ENCODE data around the gene LIMA1. TPM values are rescaled to one million over a fixed set of nuclear protein-coding genes. Genes with fewer than 3 reads are reported as not detected.

The LIMA1 gene
- total RNA-seq, 4 donors from 2014 or later = 47.2 to 62.1 (median 54.5) TPM

- TF ChIP-seq POLR2A (IDR thresholded peaks at IDR 0.05) = no peak
- no peak for TF ChIP-seq CTCF (IDR thresholded peaks at IDR 0.05)
- no peak for DNase-seq (ENCODE audit: low spot score in 2 of 2)
- H3K4me3 ChIP-seq (ENCODE audit: low read depth, poor library complexity, severe bottlenecking) = no peak overlapping the region
- 76 to 81% methylated on average over 7 of the region's 7 CpGs for WGBS, 2 donors
- intact Hi-C loops (cut with DNase I; ENCODE audit: low total_unique reads) = no loop called here
Observed at GRCh38 chr12:50240096-50240791, 43.1 kb downstream of the LIMA1 start.

GRCh38 chr12:50239355-50239891 lies 43.9 kb downstream of the LIMA1 start:
- no peak for DNase-seq (ENCODE audit: low spot score in 2 of 2)
- no peak overlapping the region for H3K4me3 ChIP-seq (ENCODE audit: low read depth, poor library complexity, severe bottlenecking)
- intact Hi-C loops (cut with DNase I; ENCODE audit: low total_unique reads) = no loop called here
- WGBS, 2 donors = 90 to 93% methylated on average over 10 of the region's 10 CpGs
- TF ChIP-seq CTCF (IDR thresholded peaks at IDR 0.05) (no peak), POLR2A (IDR thresholded peaks at IDR 0.05) (no peak)

GRCh38 chr12:50234347-50234746 lies 49.0 kb downstream of the LIMA1 start:
- H3K4me3 ChIP-seq (ENCODE audit: low read depth, poor library complexity, severe bottlenecking) = no peak overlapping the region
- TF ChIP-seq CTCF (IDR thresholded peaks at IDR 0.05) (no peak), POLR2A (IDR thresholded peaks at IDR 0.05) (no peak)
- 44 to 57% methylated on average over 3 of the region's 3 CpGs for WGBS, 2 donors
- no peak for DNase-seq (ENCODE audit: low spot score in 2 of 2)
- intact Hi-C loops (cut with DNase I; ENCODE audit: low total_unique reads) = no loop called here

GRCh38 chr12:50232771-50233209 lies 50.5 kb downstream of the LIMA1 start:
- 57 to 69% methylated on average over 9 of the region's 9 CpGs for WGBS, 2 donors
- H3K4me3 ChIP-seq (ENCODE audit: low read depth, poor library complexity, severe bottlenecking) = no peak overlapping the region
- intact Hi-C loops (cut with DNase I; ENCODE audit: low total_unique reads) = no loop called here
- TF ChIP-seq CTCF (IDR thresholded peaks at IDR 0.05) (no peak), POLR2A (IDR thresholded peaks at IDR 0.05) (no peak)
- DNase-seq (ENCODE audit: low spot score in 2 of 2) = no peak

GRCh38 chr12:50232206-50232605 lies 51.1 kb downstream of the LIMA1 start:
- H3K4me3 ChIP-seq (ENCODE audit: low read depth, poor library complexity, severe bottlenecking) = no peak overlapping the region
- no peak for TF ChIP-seq POLR2A (IDR thresholded peaks at IDR 0.05)
- no peak for TF ChIP-seq CTCF (IDR thresholded peaks at IDR 0.05)
- DNase-seq (ENCODE audit: low spot score in 2 of 2) = no peak
- intact Hi-C loops (cut with DNase I; ENCODE audit: low total_unique reads) = no loop called here
- WGBS, 2 donors = 86% methylated on average over 4 of the region's 4 CpGs

GRCh38 chr12:50231346-50231745 lies 52.0 kb downstream of the LIMA1 start:
- intact Hi-C loops (cut with DNase I; ENCODE audit: low total_unique reads) = no loop called here
- no peak for DNase-seq (ENCODE audit: low spot score in 2 of 2)
- TF ChIP-seq POLR2A (IDR thresholded peaks at IDR 0.05) = no peak
- TF ChIP-seq CTCF (IDR thresholded peaks at IDR 0.05) = no peak
- H3K4me3 ChIP-seq (ENCODE audit: low read depth, poor library complexity, severe bottlenecking) = no peak overlapping the region

Data from lower leg skin (tissue), 4 donors.